ENCODE data around the gene ZNF418. TPM values are rescaled to one million over a fixed set of nuclear protein-coding genes. Genes with fewer than 3 reads are reported as not detected.

ZNF418 gene
- total RNA-seq (2021; fragmentation: NEBNext Ultra II Directional; extraction: Animal tissue kit (Norgen Biotek cat#: 25700)) (18.5 and 18.8 TPM in 2 replicates), polyA plus RNA-seq (2011; rRNA removed) (8.1 and 10.5 TPM in 2 replicates), polyA minus RNA-seq (2011; rRNA and poly(A)+ RNA removed) (15.6 and 18.7 TPM in 2 replicates)
- 11.7 TPM for polyA plus RNA-seq (2011; cell fraction: cytosol; rRNA removed)
- polyA plus RNA-seq (2011; cell fraction: nucleus; rRNA removed) = 14.5 TPM
- 10.7 to 18.0 TPM (median 14.1 TPM) in 4 replicates for polyA plus RNA-seq (2012, experiment 1 of 2)
- 1.3 TPM for polyA plus RNA-seq (2012, experiment 2 of 2)
- 12.0 TPM for polyA plus RNA-seq (2013, experiment 1 of 2)
- 11.7 TPM for polyA plus RNA-seq (2013, experiment 2 of 2)
- 16.3 TPM for polyA minus RNA-seq (2011; cell fraction: cytosol; rRNA and poly(A)+ RNA removed)
- 28.4 TPM for polyA minus RNA-seq (2011; cell fraction: nucleus; rRNA and poly(A)+ RNA removed)
- long read RNA-seq, experiment 1, partial matches to known transcripts = 1 of 2 reads
- long read RNA-seq, experiment 1, other reads (novel, unspliced or antisense) = 0 of 2 reads
- long read RNA-seq, experiment 2, partial matches to known transcripts = 0 of 4 reads
- long read RNA-seq, experiment 2, other reads (novel, unspliced or antisense) = 4 of 4 reads

DNA sequence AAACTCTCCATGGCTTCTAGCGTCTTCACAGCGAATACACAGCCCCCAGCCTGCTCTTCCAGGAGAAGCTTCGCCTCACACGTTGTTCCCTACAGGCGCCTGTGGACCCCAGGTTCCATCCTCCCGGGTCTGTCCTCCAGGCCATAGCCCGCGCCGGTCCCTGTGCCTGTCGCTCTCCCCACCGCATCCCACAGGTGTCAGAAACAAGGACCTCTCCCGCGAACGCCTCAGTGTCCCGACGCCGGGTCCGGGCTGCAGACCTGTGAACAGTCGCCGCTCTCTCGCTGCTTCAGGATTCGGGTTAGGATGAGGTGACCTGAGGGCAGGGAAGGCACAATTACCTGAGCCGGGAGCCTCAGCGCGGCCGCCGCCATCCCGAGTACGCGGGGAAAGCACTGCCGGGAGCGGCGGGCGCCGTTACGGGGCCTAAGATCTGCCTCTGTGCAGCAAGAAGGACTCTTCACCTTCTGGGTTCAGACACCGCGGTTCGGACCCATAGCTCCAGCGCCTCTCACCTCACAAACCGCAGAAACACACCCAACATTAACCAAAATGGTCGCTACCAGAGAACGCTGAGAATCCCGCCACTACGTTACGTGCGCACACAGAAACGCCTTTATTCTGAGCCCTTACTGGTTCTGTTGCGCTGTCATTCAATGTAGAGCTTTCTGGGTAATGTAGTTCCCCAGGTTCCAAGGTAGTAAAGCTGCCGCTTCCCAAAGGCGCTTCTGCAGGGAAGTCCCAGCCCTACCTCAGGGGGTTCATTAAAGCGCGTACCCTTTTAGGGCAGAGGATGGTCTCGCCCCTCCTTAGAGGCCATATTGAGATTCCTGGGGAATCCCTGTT lies at the start of gene ZNF418:
Gene ZNF418 (minus strand): TSS at position 583 of the 846 bp plus-strand sequence. CDS start 1,580 bp downstream, outside the sequence.
- H3K9ac ChIP-seq (replicated peaks in 1 of 4; ENCODE audit: extremely low read depth in 1 of 4, low read depth in 3 of 4, low read length in 3 of 4) = peak within 1 kb of the TSS; percentile 95 to 99 (median 98)
- no peak within 1 kb of the TSS for H2BK120ac ChIP-seq (replicated peaks; ENCODE audit: low read depth, low read length)
- DNase-seq (ENCODE audit: low read depth in 1 of 2, low spot score in 2 of 2) = peak; percentile 60 to 72
- peak within 1 kb of the TSS; percentile 52; the same call in 1 of the 2 replicates for H3K18ac ChIP-seq (ENCODE audit: extremely low read depth, low read length)
- ChIA-PET POLR2A (ENCODE audit: partially characterized antibody) (interaction anchor here (0.7 to 4.4 kb wide), 32 partner anchors 9 to 268 kb away, joined by 3 to 35 read pairs (median 4); partner anchors contain the start of genes ZNF135, ZNF256, ZNF274 and ZNF329), CTCF (ENCODE audit: partially characterized antibody) (interaction anchor here (1.8 kb wide), 1 partner anchor 18 kb away, joined by 5 read pairs; the partner anchor contains the start of gene ZNF417)
- no peaks in the 10 kb centered on the region for H3K27me3 ChIP-seq (replicated peaks in 1 of 4; ENCODE audit: control insufficient read depth in 3 of 4, extremely low read depth in 1 of 4, insufficient read depth in 3 of 4, low read length in 3 of 4)
- peak within 1 kb of the TSS; percentile 95 to 98 for H3K4me2 ChIP-seq (ENCODE audit: insufficient read depth in 1 of 2, low read depth in 2 of 2, low read length in 2 of 2)
- peak within 1 kb of the TSS; percentile 18; the same call in 1 of the 2 replicates for H2BK12ac ChIP-seq (ENCODE audit: low read depth, low read length)
- H2BK5ac ChIP-seq (ENCODE audit: low read depth, low read length) = peak within 1 kb of the TSS; percentile 93
- no peak within 1 kb of the TSS for H3K4ac ChIP-seq (replicated peaks; ENCODE audit: insufficient read length, low read depth, low read length)
- no peak within 1 kb of the TSS for H3K23ac ChIP-seq (ENCODE audit: insufficient read length)
- peaks cover 10% of the 10 kb centered on the region for H3K79me1 ChIP-seq (ENCODE audit: low read depth, low read length)
- no peaks in the 10 kb centered on the region for H4K20me1 ChIP-seq (replicated peaks in 1 of 2; ENCODE audit: control insufficient read depth in 1 of 2, insufficient read depth in 2 of 2, low read length in 2 of 2)
- H3K14ac ChIP-seq (ENCODE audit: insufficient read length) = peak within 1 kb of the TSS; percentile 8
- 3% methylated on average over 54 of the region's 54 CpGs; no CpG with 5 or more reads in 1 of the 2 experiments for WGBS, 2 experiments (ENCODE audit: extremely low coverage in 1 of 2, insufficient coverage in 1 of 2, insufficient read length in 1 of 2, insufficient replicate concordance in 2 of 2, low coverage in 1 of 2, low lambda C conversion rate in 2 of 2, missing lambda C conversion rate in 1 of 2)
- H2BK20ac ChIP-seq (ENCODE audit: low read length) = no peak within 1 kb of the TSS
- H4K5ac ChIP-seq (ENCODE audit: insufficient read length, low read depth, low read length) = peak within 1 kb of the TSS; percentile 59
- peak within 1 kb of the TSS; percentile 85 to 95 (median 94) for H3K4me3 ChIP-seq (ENCODE audit: extremely low read depth in 1 of 4, insufficient read depth in 2 of 4, low read depth in 3 of 4, low read length in 4 of 4)
- peaks cover 0 to 6% (median 3%) of the 10 kb centered on the region in 4 experiments; a peak in 4 of 7 replicates for H3K4me1 ChIP-seq (replicated peaks in 1 of 4; ENCODE audit: control insufficient read depth in 3 of 4, insufficient read depth in 4 of 4, low read length in 3 of 4)
- peak within 1 kb of the TSS; percentile 58; the same call in 1 of the 2 replicates for H2AFZ ChIP-seq (ENCODE audit: low read length)
- H4K91ac ChIP-seq (replicated peaks; ENCODE audit: insufficient read length, low read length) = no peak within 1 kb of the TSS
- H2AK5ac ChIP-seq (ENCODE audit: low read depth, low read length) = no peak within 1 kb of the TSS
- H3K79me2 ChIP-seq (ENCODE audit: control insufficient read depth in 1 of 2, insufficient read depth in 2 of 2, low read length in 2 of 2) = peaks cover 6 to 39% of the 10 kb centered on the region in 2 experiments
- H3K56ac ChIP-seq (replicated peaks; ENCODE audit: insufficient read length, low read depth, low read length) = peak within 1 kb of the TSS; percentile 84
- 0 out of 2 replicates have a peak within 1 kb of the TSS, but pooled peaks have one; percentile 46 for H2BK15ac ChIP-seq (ENCODE audit: low read length)
- H3K23me2 ChIP-seq (ENCODE audit: low read depth, low read length) = peaks cover 5% of the 10 kb centered on the region
- FAIRE-seq = peak; percentile 97
- H4K8ac ChIP-seq (ENCODE audit: extremely low read depth, insufficient read depth, low read length) = peak within 1 kb of the TSS; percentile 99
- peak within 1 kb of the TSS; percentile 94 for H3K27ac ChIP-seq (ENCODE audit: low read depth, low read length)
- H3K36me3 ChIP-seq (ENCODE audit: control insufficient read depth in 2 of 4, insufficient read depth in 4 of 4, low read length in 3 of 4) = peaks cover 8 to 32% (median 19%) of the 10 kb centered on the region in 4 experiments; a peak in 7 of 8 replicates
- peaks cover 3 to 7% of the 10 kb centered on the region in 2 experiments for H3K9me3 ChIP-seq (ENCODE audit: insufficient read depth in 2 of 2, low read depth in 1 of 2, low read length in 1 of 2)
- TF ChIP-seq, protein P1, sequence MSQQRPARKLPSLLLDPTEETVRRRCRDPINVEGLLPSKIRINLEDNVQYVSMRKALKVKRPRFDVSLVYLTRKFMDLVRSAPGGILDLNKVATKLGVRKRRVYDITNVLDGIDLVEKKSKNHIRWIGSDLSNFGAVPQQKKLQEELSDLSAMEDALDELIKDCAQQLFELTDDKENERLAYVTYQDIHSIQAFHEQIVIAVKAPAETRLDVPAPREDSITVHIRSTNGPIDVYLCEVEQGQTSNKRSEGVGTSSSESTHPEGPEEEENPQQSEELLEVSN (IDR thresholded peaks at IDR 0.05) = peak; percentile 67
- TF ChIP-seq NRF1 (IDR thresholded peaks at IDR 0.05; ENCODE audit: low read depth, low read length) = no peak
- no peak for TF ChIP-seq ZNF274 (IDR thresholded peaks at IDR 0.05; ENCODE audit: borderline replicate concordance, extremely low read depth, low read length)
- TF ChIP-seq ASH2L (IDR thresholded peaks at IDR 0.05; ENCODE audit: low read length) = peak; percentile 84
- no peak for TF ChIP-seq GABPA (IDR thresholded peaks at IDR 0.05; ENCODE audit: borderline replicate concordance, insufficient read depth, low read length)
- TF ChIP-seq KDM4A (IDR thresholded peaks at IDR 0.05; ENCODE audit: low read depth, low read length, severe bottlenecking) = peak; percentile 47
- peak; percentile 86 for TF ChIP-seq POLR2AphosphoS5 (IDR thresholded peaks at IDR 0.05; ENCODE audit: low read depth, low read length)
